Measurements from ENCODE around the gene MARS1. TPM values are rescaled to one million over a fixed set of nuclear protein-coding genes. Genes with fewer than 3 reads are reported as not detected.

Gene MARS1
- total RNA-seq, 1 experiment from 2014 or later = 246 TPM

GRCh38 chr12:57469296-57470164, 18.3 kb upstream of the MARS1 start:
- DNase-seq (ENCODE audit: low spot score) = no peak
- in situ Hi-C loops (cut with HindIII; ENCODE audit: low sequenced_read_pairs) = no loop called here

- DNase-seq (ENCODE audit: low spot score) = no peak
- in situ Hi-C loops (cut with HindIII; ENCODE audit: low sequenced_read_pairs) = no loop called here
These were observed 17.4 kb upstream of the MARS1 start for GRCh38 chr12:57470286-57470969.

- no peak for DNase-seq (ENCODE audit: low spot score)
- in situ Hi-C loops (cut with HindIII; ENCODE audit: low sequenced_read_pairs) = no loop called here
These were observed 16.8 kb upstream of the MARS1 start for GRCh38 chr12:57470970-57471656.

- in situ Hi-C loops (cut with HindIII; ENCODE audit: low sequenced_read_pairs) = no loop called here
- DNase-seq (ENCODE audit: low spot score) = no peak
These were observed 16.2 kb upstream of the MARS1 start for GRCh38 chr12:57471661-57472060.

- in situ Hi-C loops (cut with HindIII; ENCODE audit: low sequenced_read_pairs) = no loop called here
These were observed 15.5 kb upstream of the MARS1 start for GRCh38 chr12:57472391-57472790.

GRCh38 chr12:57473392-57473791, 14.5 kb upstream of the MARS1 start:
- in situ Hi-C loops (cut with HindIII; ENCODE audit: low sequenced_read_pairs) = no loop called here
- peak; percentile 41 for DNase-seq (ENCODE audit: low spot score)

More at GRCh38 chr12:57472391-57472790, 15.5 kb upstream of the MARS1 start:
- DNase-seq (ENCODE audit: low spot score) = no peak

GRCh38 chr12:57473886-57474285, 14.0 kb upstream of the MARS1 start:
- in situ Hi-C loops (cut with HindIII; ENCODE audit: low sequenced_read_pairs) = no loop called here
- DNase-seq (ENCODE audit: low spot score) = no peak

- DNase-seq (ENCODE audit: low spot score) = no peak
- in situ Hi-C loops (cut with HindIII; ENCODE audit: low sequenced_read_pairs) = no loop called here
These were observed 13.4 kb upstream of the MARS1 start for GRCh38 chr12:57474430-57474829.

- peak; percentile 85 for DNase-seq (ENCODE audit: low spot score)
- in situ Hi-C loops (cut with HindIII; ENCODE audit: low sequenced_read_pairs) = no loop called here
These were observed 13.0 kb upstream of the MARS1 start for GRCh38 chr12:57474862-57475261.

- DNase-seq (ENCODE audit: low spot score) = peak; percentile 49
- in situ Hi-C loops (cut with HindIII; ENCODE audit: low sequenced_read_pairs) = no loop called here
These were observed 12.4 kb upstream of the MARS1 start for GRCh38 chr12:57475271-57476161.

GRCh38 chr12:57476162-57476992, 11.5 kb upstream of the MARS1 start:
- DNase-seq (ENCODE audit: low spot score) = no peak
- in situ Hi-C loops (cut with HindIII; ENCODE audit: low sequenced_read_pairs) = no loop called here

- in situ Hi-C loops (cut with HindIII; ENCODE audit: low sequenced_read_pairs) = no loop called here
- no peak for DNase-seq (ENCODE audit: low spot score)
These were observed 10.7 kb upstream of the MARS1 start for GRCh38 chr12:57476993-57477709.

- DNase-seq (ENCODE audit: low spot score) = no peak
- in situ Hi-C loops (cut with HindIII; ENCODE audit: low sequenced_read_pairs) = no loop called here
These were observed 9.9 kb upstream of the MARS1 start for GRCh38 chr12:57477710-57478681.

- in situ Hi-C loops (cut with HindIII; ENCODE audit: low sequenced_read_pairs) = no loop called here
- DNase-seq (ENCODE audit: low spot score) = no peak
These were observed 8.9 kb upstream of the MARS1 start for GRCh38 chr12:57479043-57479375.

GRCh38 chr12:57479376-57480115, 8.3 kb upstream of the MARS1 start, which contains the start of gene ARHGAP9:
Gene ARHGAP9, minus strand, starts transcription at chr12:57479866. Its CDS starts 460 bp downstream, at chr12:57479406.
- DNase-seq (ENCODE audit: low spot score) = no peak
- in situ Hi-C loops (cut with HindIII; ENCODE audit: low sequenced_read_pairs) = no loop called here

- in situ Hi-C loops (cut with HindIII; ENCODE audit: low sequenced_read_pairs) = no loop called here
- no peak for DNase-seq (ENCODE audit: low spot score)
These were observed 6.2 kb upstream of the MARS1 start for GRCh38 chr12:57481671-57482070.

Data from G401 (cell line).